IPS-NIHi11 (cell line): ENCODE measurements around the gene CRYBG1.
"Not testable (repeated sequence)": the region's sequence is repeated elsewhere in the genome, so short reads cannot be mapped to it uniquely, and the experiment has no call there.

Source experiments
- DNase-seq: peaks from one replicate; pipeline ENCODE4 v3.0.0; 2012; ENCODE audit warnings: mixed read lengths, low spot score

Gene CRYBG1

GRCh38 chr6:106501960-106502371 is 141.4 kb downstream of the CRYBG1 start:
- DNase-seq = no peak

GRCh38 chr6:106502559-106502958 is 142.0 kb downstream of the CRYBG1 start:
- DNase-seq = no peak

DNA sequence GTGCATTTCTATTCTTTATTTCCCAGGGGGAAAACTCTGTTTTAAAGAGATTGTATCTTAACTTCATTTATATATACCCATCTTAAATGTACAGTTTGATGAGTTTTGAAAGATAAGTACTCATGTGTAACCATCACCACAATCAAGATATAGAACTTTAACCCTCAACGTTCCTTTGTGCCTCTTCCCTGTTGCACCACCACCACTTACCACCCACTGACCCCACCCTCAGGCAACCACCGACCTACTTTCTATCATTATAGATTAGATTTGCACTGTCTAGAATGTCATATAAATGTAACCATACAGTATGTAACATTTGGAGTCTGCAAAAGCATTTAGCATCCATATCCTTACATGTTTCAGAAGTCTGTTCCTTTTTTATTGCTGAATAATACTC is 147.8 kb downstream of the CRYBG1 start:
- no peak for DNase-seq

DNA sequence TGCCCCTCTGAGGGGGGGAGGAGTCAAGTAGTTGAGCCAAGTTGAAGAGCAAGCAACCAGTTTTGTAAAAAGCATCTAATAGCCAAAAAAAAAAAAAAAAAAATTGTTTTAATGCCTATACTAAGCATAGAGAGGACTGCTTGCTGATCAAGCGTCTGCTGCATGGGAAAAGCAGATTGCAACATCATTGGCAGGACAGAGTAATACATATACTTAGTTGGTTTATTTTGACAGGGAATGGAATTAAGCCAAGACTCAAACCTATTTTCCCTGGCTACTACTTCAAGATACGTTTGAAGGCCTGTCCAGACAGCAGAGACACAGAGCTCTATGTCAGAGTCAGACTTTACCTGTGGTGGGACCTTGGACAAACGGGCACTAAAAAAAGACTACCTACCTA is 148.3 kb downstream of the CRYBG1 start:
- DNase-seq = no peak

DNA sequence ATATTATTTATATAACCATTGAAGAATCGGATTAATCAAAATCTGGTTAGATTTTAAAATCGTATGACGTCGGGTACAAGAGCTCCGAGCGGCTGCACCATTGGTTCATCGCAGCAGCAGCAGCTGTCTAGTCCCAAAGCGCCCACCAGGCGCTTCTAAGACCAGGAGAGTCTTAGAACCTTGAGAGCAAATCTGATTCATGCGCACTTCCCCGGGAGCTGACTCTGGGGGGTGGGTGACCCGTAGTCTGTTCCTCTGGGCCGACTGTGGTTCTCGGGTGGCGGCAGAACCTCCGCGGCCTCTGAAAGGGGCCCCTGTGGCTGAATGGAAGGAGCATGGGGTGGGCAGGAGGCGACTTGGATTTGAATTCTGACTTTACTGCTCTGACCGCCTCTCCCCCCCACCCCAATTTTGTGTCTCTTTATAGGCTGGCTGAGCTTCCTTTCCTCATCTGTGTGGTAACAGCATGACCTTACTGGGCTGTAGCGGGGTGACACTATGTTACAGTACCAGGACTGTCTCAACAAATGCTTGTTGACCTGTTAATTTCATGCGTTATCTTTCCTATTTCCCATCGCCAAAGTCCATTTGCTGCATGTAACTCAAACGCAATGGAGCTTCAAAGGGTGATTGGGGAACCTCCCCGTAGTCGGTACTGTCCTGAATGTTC is 149.0 kb downstream of the CRYBG1 start:
- DNase-seq = peak; percentile 45

DNA sequence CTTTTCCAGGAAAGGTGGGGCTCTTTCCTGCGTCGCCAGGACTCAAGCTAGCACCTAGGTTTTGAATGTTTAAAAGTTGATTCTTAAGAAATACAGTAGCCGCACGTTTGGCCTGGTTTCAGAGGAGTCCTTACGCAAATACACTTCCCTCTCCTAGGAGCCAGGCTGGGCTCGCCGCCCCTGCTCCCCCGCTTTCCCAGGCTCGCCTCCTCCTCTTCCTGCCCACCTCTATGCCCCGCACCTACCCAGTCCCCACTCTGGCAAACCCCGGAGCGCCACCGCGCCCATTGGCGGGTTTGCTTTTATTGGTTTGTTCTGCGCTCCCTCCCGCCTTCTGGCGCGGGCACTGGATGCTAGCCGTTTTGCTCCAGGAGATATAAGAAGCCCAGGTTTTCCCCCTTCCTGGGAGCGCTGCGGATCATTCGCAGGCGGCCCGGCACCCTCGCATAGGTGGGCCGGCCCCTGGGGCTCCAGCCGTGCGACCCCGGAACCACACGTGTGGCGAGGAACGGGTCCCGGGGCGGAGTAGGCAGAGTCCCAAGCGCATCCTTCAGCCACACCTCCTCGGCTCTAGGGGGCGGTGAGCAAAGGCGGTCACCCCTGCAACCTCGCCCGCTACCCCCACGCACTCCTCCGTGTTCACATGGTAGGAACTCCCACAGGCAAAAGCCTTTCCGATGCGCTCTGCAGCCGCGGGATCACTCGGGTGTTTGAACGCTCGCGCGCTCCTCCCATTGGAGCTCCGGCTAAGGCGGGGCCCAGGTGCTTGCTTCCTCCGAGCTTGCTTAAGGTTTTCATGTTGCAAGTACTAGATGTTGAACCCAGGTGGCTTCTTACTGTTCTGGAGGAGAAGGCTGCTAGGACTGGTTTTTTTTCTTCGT is 149.8 kb downstream of the CRYBG1 start:
- DNase-seq = peak; percentile 55

DNA sequence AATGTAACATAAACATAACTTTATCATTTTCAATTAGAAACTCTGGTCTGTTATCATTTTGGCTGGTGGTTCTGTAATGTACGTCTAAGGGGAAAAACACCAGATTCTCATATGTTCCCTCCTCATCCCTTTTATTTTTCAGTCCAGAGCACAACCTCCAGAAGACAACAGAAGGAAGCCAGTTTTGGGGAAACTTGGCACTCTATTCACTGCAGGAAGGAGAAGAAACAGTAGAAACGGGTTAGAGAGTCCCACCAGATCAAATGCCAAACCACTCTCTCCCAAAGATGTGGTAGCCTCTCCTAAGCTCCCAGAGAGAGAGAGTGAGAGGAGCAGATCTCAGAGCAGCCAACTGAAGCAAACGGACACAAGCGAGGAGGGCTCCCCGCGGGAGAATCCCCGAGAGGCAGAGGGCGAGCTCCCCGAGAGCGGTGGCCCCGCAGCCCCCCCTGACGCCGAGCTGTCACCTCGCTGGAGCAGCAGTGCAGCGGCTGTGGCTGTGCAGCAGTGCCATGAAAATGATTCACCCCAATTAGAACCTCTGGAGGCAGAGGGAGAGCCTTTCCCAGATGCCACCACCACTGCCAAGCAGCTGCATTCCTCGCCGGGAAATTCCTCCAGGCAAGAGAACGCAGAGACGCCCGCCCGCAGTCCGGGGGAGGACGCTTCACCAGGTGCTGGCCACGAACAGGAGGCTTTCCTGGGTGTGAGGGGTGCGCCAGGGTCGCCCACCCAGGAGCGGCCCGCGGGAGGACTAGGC is 151.0 kb downstream of the CRYBG1 start:
- DNase-seq = peak; percentile 24

- peak; percentile 51 for DNase-seq
Observed at GRCh38 chr6:106512048-106512967, 151.8 kb downstream of the CRYBG1 start.

- DNase-seq = no peak
Observed at GRCh38 chr6:106512968-106513574, 152.6 kb downstream of the CRYBG1 start.

- no peak for DNase-seq
Observed at GRCh38 chr6:106513808-106514582, 153.5 kb downstream of the CRYBG1 start.

- no peak for DNase-seq
Observed at GRCh38 chr6:106514583-106514885, 154.0 kb downstream of the CRYBG1 start.

DNA sequence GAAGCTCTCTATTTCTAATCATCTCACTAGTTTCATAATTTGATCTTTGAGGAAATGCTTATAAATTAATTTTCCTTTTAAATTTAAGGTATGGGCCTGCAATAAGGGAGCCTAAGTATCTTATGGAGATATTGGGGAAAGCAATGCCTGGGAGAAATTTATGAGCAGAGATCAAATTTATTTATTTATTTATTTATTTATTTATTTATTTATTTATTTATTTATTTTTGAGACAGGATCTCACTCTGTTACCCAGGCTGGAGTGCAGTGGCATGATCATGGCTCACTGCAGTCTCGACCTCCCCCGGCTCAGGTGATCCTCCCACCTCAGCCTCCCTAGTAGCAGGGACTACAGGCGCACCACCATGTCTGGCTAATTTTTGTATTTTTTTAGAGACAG is 155.1 kb downstream of the CRYBG1 start:
- DNase-seq = not testable (repeated sequence)

DNA sequence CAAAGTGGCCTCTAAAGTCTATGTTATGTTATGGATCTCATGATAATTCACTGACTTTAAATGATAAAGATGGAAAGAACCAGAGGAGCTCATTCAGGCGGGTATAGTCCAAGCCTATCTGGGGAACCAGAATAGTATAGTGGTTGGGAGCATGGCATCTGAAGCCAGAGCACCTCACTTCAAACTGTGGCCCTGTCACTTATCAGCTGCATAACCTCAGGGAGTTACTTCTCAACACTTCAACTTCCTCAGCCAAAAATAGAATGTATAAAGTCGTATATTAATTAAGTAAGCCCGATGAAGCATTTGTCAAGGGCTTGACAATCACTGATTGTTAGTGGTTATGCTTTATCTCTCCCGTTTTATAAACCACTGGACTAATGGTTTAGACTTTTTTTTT is 156.1 kb downstream of the CRYBG1 start:
- no peak for DNase-seq

- no peak for DNase-seq
Observed at GRCh38 chr6:106517706-106518105, 157.2 kb downstream of the CRYBG1 start.

GRCh38 chr6:106518748-106519147 is 158.2 kb downstream of the CRYBG1 start:
- DNase-seq = no peak

DNA sequence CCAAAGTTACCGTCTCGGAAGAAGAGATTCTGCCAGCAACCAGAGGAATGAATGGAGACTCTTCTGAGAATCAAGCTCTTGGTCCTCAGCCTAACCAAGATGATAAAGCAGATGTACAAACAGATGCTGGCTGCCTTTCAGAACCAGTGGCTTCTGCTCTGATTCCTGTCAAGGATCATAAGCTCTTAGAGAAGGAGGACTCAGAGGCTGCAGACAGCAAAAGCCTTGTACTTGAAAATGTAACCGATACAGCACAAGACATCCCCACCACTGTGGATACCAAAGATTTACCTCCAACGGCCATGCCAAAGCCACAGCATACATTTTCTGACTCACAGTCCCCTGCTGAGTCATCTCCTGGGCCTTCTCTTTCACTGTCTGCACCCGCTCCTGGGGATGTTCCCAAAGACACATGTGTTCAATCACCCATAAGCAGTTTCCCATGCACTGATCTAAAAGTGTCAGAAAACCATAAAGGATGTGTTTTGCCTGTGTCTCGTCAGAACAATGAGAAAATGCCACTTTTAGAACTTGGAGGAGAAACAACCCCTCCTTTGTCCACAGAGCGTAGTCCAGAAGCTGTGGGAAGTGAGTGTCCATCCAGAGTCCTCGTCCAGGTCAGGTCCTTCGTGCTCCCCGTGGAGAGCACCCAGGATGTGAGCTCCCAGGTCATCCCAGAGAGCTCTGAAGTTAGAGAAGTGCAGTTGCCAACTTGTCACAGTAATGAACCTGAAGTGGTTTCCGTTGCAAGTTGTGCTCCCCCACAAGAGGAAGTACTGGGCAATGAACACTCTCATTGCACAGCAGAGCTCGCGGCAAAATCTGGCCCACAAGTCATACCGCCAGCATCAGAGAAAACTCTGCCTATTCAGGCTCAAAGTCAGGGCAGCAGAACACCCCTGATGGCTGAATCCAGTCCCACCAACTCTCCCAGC is 159.2 kb downstream of the CRYBG1 start:
- DNase-seq = no peak

DNA sequence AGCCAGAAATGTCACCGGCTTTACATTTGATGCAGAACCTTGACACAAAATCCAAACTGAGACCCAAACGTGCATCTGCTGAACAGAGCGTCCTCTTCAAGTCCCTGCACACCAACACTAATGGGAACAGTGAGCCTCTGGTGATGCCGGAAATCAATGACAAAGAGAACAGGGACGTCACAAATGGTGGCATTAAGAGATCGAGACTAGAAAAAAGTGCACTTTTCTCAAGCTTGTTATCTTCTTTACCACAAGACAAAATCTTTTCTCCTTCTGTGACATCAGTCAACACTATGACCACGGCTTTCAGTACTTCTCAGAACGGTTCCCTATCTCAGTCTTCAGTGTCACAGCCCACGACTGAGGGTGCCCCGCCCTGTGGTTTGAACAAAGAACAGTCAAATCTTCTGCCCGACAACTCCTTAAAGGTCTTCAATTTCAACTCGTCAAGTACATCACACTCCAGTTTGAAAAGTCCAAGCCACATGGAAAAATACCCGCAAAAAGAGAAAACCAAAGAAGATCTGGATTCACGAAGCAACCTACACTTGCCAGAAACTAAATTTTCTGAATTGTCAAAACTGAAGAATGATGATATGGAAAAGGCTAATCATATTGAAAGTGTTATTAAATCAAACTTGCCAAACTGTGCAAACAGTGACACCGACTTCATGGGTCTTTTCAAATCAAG is 160.3 kb downstream of the CRYBG1 start:
- DNase-seq = no peak

DNA sequence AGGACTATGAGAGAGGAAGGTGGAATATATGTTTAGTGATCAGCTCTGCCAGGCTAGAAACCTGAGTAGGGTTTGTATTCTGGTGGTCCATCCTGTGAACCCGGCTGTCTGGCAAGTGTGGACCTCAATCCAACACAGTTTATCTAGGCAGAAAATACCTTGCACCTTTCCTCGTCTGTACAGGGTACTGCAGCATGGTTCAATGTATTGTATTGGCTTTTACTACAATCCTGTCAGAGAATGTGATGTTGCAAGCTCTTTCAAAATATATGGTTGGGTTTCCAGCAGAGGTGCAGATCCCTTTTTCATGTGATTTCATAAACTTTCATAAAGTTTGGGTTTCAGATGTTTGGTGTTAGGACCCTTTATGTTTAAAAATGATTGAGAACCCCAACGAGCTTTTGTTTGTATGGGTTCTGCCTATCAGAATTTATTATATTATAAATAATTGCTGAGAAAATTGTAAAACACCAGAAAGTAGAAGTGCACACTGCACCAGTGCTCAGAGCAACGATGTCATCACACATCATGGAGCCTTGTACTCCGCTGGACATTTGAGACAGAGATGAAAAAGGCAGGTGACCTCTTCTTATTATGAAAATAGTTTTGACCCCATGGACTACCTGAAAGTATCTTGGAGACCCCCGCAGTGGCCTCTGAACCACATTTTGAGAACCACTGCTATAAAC is 162.2 kb downstream of the CRYBG1 start:
- no peak for DNase-seq
